ENCODE results near the gene ATAD1.

Gene ATAD1

DNA sequence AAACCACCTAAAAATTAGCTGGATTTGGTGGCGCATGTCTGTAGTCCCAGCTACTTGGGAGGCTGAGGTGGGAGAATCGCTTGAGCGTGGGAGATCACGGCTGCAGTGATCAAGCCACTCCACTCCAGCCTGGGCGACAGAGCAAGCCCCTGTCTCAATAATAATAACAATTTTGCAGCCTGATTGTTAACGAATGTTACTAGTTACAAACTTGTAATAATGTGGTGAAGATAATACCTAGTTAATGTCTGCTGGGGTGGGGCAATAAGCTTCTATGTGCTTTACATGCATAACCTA, 1.2 kb upstream of the ATAD1 start:
- TF ChIP-seq ESRRG (CRISPR knock-in tag; IDR thresholded peaks at IDR 0.05) (no peak), TCF4 (CRISPR knock-in tag; IDR thresholded peaks at IDR 0.05; ENCODE audit: borderline replicate concordance) (no peak), SNAI2 (CRISPR knock-in tag; IDR thresholded peaks at IDR 0.05) (no peak), ZFP30 (CRISPR knock-in tag; IDR thresholded peaks at IDR 0.05) (no peak), TOX (CRISPR knock-in tag; IDR thresholded peaks at IDR 0.05; ENCODE audit: borderline replicate concordance) (no peak), RARB (CRISPR knock-in tag; IDR thresholded peaks at IDR 0.05) (no peak), BACH2 (CRISPR knock-in tag; IDR thresholded peaks at IDR 0.05; ENCODE audit: borderline replicate concordance) (no peak), ISL1 (CRISPR knock-in tag; IDR thresholded peaks at IDR 0.05) (no peak), ARNTL (CRISPR knock-in tag; IDR thresholded peaks at IDR 0.05; ENCODE audit: borderline replicate concordance, low read depth) (no peak), ZNF565 (CRISPR knock-in tag; conservative IDR thresholded peaks at IDR 0.05; ENCODE audit: low read depth) (no peak), ZNF70 (CRISPR knock-in tag; IDR thresholded peaks at IDR 0.05) (no peak), GLIS3 (CRISPR knock-in tag; IDR thresholded peaks at IDR 0.05) (no peak), OSR1 (CRISPR knock-in tag; IDR thresholded peaks at IDR 0.05) (no peak), ZFP3 (CRISPR knock-in tag; IDR thresholded peaks at IDR 0.05) (no peak), PPARA (CRISPR knock-in tag; IDR thresholded peaks at IDR 0.05; ENCODE audit: borderline replicate concordance) (no peak)
- TF ChIP-seq, protein P1, sequence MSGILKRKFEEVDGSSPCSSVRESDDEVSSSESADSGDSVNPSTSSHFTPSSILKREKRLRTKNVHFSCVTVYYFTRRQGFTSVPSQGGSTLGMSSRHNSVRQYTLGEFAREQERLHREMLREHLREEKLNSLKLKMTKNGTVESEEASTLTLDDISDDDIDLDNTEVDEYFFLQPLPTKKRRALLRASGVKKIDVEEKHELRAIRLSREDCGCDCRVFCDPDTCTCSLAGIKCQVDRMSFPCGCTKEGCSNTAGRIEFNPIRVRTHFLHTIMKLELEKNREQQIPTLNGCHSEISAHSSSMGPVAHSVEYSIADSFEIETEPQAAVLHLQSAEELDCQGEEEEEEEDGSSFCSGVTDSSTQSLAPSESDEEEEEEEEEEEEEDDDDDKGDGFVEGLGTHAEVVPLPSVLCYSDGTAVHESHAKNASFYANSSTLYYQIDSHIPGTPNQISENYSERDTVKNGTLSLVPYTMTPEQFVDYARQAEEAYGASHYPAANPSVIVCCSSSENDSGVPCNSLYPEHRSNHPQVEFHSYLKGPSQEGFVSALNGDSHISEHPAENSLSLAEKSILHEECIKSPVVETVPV (CRISPR knock-in tag; IDR thresholded peaks at IDR 0.05): no peak
- TF ChIP-seq, protein P2, sequence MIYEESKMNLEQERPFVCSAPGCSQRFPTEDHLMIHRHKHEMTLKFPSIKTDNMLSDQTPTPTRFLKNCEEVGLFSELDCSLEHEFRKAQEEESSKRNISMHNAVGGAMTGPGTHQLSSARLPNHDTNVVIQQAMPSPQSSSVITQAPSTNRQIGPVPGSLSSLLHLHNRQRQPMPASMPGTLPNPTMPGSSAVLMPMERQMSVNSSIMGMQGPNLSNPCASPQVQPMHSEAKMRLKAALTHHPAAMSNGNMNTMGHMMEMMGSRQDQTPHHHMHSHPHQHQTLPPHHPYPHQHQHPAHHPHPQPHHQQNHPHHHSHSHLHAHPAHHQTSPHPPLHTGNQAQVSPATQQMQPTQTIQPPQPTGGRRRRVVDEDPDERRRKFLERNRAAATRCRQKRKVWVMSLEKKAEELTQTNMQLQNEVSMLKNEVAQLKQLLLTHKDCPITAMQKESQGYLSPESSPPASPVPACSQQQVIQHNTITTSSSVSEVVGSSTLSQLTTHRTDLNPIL (CRISPR knock-in tag; IDR thresholded peaks at IDR 0.05; ENCODE audit: low read depth): no peak
- TF ChIP-seq, protein P3, sequence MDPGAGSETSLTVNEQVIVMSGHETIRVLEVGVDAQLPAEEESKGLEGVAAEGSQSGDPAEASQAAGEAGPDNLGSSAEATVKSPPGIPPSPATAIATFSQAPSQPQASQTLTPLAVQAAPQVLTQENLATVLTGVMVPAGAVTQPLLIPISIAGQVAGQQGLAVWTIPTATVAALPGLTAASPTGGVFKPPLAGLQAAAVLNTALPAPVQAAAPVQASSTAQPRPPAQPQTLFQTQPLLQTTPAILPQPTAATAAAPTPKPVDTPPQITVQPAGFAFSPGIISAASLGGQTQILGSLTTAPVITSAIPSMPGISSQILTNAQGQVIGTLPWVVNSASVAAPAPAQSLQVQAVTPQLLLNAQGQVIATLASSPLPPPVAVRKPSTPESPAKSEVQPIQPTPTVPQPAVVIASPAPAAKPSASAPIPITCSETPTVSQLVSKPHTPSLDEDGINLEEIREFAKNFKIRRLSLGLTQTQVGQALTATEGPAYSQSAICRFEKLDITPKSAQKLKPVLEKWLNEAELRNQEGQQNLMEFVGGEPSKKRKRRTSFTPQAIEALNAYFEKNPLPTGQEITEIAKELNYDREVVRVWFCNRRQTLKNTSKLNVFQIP (CRISPR knock-in tag; IDR thresholded peaks at IDR 0.05; ENCODE audit: borderline replicate concordance, low read depth): no peak
- TF ChIP-seq, protein P4, sequence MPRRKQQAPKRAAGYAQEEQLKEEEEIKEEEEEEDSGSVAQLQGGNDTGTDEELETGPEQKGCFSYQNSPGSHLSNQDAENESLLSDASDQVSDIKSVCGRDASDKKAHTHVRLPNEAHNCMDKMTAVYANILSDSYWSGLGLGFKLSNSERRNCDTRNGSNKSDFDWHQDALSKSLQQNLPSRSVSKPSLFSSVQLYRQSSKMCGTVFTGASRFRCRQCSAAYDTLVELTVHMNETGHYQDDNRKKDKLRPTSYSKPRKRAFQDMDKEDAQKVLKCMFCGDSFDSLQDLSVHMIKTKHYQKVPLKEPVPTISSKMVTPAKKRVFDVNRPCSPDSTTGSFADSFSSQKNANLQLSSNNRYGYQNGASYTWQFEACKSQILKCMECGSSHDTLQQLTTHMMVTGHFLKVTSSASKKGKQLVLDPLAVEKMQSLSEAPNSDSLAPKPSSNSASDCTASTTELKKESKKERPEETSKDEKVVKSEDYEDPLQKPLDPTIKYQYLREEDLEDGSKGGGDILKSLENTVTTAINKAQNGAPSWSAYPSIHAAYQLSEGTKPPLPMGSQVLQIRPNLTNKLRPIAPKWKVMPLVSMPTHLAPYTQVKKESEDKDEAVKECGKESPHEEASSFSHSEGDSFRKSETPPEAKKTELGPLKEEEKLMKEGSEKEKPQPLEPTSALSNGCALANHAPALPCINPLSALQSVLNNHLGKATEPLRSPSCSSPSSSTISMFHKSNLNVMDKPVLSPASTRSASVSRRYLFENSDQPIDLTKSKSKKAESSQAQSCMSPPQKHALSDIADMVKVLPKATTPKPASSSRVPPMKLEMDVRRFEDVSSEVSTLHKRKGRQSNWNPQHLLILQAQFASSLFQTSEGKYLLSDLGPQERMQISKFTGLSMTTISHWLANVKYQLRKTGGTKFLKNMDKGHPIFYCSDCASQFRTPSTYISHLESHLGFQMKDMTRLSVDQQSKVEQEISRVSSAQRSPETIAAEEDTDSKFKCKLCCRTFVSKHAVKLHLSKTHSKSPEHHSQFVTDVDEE (CRISPR knock-in tag; IDR thresholded peaks at IDR 0.05): no peak
- ATAC-seq: no peak

DNA sequence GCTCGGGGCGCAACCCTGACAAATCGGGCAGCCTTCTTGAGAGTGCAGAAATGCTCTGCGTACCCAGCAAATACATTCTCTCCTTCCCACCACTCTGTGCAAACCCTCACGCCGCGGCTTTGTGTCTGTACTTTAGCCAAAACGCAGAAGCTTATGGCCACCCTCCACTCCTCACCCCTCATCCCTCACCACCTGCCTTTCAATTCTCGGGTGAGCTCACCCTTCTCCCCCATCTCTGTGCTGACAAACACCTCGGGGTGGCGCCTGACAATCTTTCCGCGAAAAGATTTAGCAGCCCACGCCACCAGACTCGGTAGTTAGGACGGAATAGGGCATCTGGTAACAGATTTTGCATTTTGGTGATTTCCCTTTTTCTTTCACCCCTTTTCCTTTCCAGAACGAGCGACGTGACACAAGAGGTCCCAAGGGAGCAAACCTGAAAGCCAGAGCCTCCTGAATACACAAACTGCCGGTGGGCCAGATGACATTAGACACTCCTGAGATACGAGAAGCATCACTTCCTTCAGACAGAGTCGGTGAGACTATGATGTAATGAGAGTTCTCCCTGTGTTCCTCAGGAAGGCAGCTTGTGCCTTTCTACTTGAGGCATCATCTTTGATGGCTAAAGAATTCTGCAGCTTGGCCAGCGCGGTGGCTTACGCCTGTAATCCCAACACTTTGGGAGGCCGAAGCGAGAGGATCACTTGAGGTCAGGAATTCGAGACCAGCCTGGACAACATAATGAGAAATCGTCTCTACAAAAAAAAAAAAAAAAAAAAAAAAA, 671 bp upstream of the ATAD1 start:
- ATAC-seq: peak; percentile 71
- TF ChIP-seq, protein P5, sequence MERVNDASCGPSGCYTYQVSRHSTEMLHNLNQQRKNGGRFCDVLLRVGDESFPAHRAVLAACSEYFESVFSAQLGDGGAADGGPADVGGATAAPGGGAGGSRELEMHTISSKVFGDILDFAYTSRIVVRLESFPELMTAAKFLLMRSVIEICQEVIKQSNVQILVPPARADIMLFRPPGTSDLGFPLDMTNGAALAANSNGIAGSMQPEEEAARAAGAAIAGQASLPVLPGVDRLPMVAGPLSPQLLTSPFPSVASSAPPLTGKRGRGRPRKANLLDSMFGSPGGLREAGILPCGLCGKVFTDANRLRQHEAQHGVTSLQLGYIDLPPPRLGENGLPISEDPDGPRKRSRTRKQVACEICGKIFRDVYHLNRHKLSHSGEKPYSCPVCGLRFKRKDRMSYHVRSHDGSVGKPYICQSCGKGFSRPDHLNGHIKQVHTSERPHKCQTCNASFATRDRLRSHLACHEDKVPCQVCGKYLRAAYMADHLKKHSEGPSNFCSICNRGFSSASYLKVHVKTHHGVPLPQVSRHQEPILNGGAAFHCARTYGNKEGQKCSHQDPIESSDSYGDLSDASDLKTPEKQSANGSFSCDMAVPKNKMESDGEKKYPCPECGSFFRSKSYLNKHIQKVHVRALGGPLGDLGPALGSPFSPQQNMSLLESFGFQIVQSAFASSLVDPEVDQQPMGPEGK (CRISPR knock-in tag; IDR thresholded peaks at IDR 0.05; ENCODE audit: borderline replicate concordance): no peak
- TF ChIP-seq CSDC2 (CRISPR knock-in tag; IDR thresholded peaks at IDR 0.05) (no peak), ZNF8 (CRISPR knock-in tag; IDR thresholded peaks at IDR 0.05) (no peak), RARB (CRISPR knock-in tag; IDR thresholded peaks at IDR 0.05) (no peak), BACH2 (CRISPR knock-in tag; IDR thresholded peaks at IDR 0.05; ENCODE audit: borderline replicate concordance) (no peak), ESRRG (CRISPR knock-in tag; IDR thresholded peaks at IDR 0.05) (no peak), ZNF70 (CRISPR knock-in tag; IDR thresholded peaks at IDR 0.05) (no peak), ZFP3 (CRISPR knock-in tag; IDR thresholded peaks at IDR 0.05) (no peak), SNAI2 (CRISPR knock-in tag; IDR thresholded peaks at IDR 0.05) (no peak), ISL1 (CRISPR knock-in tag; IDR thresholded peaks at IDR 0.05) (no peak), TOX (CRISPR knock-in tag; IDR thresholded peaks at IDR 0.05; ENCODE audit: borderline replicate concordance) (no peak), ZC3H10 (CRISPR knock-in tag; IDR thresholded peaks at IDR 0.05) (no peak), GLIS3 (CRISPR knock-in tag; IDR thresholded peaks at IDR 0.05) (no peak)
- TF ChIP-seq, protein P2 (CRISPR knock-in tag; IDR thresholded peaks at IDR 0.05; ENCODE audit: low read depth): no peak
- TF ChIP-seq, protein P3 (CRISPR knock-in tag; IDR thresholded peaks at IDR 0.05; ENCODE audit: borderline replicate concordance, low read depth): no peak
- TF ChIP-seq, protein P1 (CRISPR knock-in tag; IDR thresholded peaks at IDR 0.05): no peak

Measured in SK-N-SH treated with all-trans-retinoic acid at 6 μM for 48 hours (cell line).